Measurements from ENCODE around the gene USP35.

Gene USP35

DNA sequence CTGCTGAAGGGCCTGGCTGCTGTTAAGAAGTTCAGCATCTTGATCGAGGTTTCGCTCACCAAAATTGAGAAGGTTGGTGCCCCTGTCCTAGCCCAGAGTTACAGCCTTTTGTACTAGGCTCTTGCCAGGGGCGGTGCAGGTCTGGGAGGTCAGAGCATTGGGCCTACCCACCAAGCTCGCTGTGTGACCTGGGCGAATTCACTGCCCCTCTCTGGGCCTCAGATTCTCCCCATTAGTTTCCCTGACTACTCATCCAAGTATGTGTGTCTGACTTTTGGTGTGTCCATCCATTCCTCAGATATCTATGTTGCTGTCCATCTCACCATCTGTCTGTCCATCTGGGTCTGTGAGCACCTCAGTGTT is 10.9 kb downstream of the USP35 start:
- DNase-seq = no peak

DNA sequence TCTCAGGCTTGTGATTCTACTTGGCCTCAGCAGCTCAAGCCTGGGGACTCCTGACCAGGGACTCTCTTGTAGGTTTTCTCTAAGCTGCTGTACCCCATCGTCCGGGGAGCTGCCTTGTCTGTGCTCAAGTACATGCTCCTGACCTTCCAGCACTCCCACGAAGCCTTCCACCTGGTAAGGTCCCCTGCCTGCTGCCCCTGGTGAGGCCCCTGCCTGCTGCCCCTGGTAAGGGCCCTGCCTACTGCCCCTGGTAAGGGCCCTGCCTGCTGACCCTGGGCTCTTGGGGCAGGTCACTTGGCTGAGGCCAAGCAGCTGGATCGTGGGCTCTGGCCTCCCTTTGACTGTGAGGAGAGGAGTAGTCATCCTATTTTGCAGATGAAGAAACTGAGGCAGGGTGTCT is 11.3 kb downstream of the USP35 start:
- no peak for DNase-seq

DNA sequence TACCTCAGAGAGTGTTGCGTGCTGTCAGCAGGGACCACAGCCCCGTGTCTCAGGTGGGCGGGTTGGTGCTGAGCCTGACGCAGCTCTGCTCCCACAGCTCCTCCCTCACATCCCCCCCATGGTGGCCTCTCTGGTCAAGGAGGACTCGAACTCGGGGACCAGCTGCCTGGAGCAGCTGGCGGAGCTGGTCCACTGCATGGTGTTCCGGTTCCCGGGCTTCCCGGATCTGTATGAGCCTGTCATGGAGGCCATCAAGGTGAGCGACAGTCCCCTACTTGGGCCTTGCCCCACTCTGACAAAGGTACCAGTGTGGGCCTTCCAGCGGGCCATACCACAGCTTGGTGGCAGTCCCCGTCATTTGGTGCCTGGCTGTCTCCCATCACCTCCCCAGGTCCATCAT is 11.8 kb downstream of the USP35 start:
- DNase-seq = no peak

DNA sequence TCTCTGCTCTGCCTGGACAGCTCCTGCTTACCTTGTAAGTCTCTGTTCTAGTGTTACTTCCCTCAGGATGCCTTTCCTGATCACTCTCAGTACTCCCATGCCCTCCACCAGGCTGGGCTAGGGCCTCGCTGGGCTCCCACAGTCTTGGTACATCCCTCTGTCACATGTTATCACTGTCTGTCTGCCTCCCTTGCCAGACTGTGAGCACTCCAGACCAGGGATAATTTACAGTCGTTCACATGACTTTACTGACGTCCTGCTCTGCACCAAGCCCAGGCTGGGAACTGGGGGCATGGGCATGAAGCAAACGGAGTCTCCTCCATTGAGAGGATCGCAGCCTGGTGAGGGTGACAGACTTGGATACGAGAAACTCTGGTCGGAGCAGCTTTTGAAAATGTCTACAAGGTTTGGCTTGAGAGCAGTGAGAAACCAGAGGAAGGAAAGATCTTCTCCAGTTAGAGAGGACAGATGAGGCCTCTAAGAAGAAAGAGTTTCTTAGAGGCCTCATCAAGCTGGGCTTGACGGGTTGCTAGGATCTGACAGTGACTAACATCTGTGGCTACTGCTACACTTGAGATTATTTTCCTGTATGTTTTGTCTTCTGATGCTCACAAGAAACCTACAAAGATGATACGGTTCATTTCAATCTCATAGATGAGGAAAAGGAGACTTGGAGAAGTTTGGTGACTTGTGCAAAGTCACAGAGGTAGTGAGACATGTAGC is 12.5 kb downstream of the USP35 start:
- DNase-seq = no peak

DNA sequence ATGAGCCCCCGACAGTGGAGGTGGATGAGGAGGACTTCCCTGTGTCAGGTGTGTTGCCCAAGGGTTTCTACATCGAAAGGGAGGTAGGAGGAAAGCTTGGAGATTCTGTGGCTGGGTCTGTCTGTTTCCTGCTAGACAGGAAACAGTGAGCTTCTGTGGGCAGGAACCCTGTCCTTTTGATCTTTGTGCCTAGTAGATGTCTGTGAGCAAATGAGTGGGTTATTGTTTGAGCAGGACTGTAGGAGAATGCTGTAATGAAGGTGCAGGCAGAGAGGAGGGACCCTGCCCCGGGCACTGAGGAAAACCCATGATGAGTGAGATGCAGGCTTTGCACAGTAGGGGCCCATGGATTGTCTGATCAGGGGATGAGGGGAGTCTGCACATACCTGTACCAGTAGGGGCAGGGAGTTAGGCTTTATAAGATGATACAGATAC is 14.0 kb downstream of the USP35 start:
- DNase-seq = no peak

DNA sequence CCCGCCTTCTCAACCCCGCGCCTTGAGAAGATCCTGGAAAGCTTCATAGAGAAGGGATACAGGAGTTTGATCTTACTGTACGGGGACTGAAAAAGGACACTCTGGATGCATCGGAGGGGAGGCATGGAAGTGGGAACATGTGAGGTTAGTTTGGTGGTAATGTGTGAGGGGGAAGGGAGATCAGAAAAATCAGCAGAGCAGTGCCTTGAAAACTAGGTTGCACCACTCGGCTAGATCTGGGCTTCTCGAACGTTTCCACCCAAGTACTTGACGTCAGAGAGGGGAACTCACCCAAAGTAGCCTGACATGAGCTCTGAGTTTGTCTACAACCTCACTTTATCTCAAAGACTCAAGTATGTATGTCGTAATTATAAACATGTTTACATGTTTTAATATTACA is 14.5 kb downstream of the USP35 start:
- DNase-seq = no peak

DNA sequence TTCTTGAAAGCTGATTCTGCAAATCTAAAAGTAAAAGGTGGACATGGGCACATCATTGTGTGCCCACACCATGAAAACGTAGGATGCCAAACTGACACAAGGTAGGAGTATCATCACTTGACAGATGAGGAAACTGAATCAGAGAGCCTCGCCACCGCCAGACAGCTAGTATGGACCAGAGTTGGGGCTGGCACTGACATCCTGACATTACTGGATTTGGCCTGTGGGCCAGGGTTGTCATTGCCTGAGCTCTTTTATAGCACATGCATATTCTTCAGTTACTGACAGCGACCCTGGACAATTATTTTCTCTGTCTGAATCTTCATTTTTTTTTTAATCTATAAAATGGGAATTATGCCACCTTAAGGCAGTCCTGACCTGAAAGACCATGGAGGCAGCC is 16.5 kb downstream of the USP35 start:
- DNase-seq = no peak

DNA sequence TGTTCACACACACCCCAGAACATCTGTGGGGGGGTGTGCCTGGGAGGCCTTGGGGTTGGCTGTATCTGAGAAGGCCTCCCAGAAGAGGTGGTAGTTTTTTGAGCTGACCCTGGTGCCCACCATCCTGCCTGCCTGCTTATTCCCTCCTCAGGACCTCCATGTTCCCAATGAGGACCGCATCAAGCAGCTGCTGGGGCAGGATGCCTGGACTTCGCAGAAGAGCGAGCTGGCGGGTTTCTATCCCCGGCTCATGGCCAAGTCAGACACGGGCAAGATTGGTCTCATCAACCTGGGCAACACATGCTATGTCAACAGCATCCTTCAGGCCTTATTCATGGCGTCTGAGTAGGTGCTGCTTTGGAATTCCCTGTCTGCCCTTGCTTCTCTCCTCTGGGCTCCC is 17.0 kb downstream of the USP35 start:
- no peak for DNase-seq

DNA sequence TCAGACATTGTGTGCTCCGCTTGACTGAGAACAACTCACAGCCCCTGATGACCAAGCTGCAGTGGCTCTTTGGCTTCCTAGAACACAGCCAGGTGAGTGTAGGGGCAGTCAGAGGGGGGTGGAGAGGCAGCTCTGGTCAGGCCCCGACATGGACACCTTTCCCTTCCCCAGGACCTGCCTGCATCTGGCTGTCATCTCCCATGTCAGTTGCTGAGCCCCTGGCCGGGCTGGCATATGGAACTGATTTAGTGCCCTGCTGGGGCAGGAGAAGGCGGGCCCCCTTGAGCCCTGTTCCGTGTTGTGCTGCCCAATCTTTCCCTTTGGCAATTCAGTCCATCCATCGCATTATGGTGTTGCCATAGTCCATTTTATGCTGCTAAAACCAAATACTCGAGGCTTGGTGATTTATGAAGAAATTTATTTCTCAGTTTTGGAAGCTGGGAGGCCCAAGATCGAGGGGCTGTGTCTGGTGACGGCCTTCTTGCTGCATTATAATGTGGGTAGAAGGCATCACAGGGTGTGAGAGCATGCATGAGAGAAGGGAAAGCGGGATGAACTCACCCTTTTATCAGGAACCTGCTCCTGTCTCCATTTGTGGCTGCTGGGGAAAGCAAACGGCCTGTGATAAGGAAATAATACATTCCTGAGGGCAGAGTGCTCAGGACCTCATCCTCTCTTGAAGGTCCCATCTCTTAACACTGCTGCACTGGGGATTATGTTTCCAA is 19.0 kb downstream of the USP35 start:
- no peak for DNase-seq

DNA sequence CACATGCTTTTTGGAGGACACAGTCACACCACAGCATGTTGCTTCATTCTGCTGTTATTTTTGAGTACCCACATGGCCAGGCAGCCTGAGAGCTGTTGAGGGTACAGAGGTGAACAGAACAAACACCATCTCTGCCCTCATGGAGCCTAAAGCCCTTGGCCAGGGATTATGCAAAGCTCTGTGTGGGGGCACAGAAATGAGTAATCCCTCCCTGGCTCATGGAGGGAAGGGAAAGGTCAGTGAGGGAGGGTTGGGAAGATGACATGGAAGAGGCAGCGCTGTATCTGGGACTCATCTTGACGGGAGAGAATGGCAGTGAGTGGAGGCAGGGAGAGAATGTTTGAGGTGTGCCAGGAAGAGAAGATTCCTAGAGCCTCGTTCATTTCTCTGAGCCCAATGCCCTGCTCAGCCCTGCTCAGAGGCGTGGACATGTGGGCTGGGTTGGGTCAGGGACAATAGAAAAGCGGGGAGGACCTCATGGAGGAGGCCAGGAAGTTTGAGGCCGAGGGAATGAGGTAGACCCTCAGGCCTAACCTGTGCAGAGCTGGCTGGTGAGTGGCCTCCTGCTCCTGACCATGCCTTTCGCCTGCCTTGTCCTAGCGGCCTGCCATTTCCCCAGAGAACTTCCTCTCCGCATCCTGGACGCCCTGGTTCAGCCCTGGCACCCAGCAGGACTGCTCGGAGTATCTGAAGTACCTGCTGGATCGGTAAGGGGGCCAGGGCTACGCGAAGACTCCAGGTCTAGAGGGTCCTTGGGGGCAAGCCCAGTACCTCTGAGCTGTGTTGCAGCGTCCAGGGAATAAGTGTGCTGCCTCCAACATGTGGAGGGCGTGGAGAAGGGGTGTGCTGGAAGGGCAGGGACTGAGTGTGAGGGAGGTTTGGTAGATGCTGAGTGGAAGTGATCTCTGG is 19.8 kb downstream of the USP35 start:
- DNase-seq = no peak

DNA sequence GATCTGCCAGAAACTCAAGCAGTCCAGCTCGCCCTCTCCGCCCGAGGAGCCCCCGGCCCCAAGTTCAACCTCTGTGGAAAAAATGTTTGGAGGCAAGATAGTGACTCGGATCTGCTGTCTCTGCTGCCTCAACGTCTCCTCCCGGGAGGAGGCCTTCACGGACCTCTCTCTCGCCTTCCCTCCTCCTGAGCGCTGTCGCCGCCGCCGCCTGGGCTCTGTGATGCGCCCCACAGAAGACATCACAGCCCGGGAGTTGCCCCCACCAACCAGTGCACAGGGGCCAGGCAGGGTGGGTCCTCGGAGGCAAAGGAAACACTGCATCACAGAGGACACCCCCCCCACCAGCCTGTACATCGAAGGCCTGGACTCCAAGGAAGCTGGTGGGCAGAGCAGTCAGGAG is 20.8 kb downstream of the USP35 start:
- DNase-seq = no peak

DNA sequence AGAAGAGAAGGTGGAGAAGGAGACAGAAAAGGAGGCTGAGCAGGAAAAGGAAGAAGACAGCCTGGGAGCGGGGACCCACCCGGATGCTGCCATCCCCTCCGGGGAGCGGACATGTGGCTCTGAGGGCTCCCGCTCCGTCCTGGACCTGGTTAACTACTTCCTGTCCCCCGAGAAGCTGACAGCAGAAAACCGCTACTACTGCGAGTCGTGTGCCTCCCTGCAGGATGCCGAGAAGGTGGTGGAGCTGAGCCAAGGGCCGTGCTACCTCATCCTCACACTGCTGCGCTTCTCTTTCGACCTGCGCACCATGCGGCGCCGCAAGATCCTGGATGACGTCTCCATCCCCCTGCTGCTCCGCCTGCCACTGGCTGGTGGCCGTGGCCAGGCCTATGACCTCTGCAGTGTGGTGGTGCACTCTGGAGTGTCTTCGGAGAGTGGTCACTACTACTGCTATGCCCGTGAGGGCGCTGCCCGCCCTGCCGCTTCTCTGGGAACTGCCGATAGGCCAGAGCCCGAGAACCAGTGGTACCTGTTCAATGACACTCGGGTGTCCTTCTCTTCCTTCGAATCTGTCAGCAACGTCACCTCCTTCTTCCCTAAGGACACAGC is 21.4 kb downstream of the USP35 start:
- no peak for DNase-seq

DNA sequence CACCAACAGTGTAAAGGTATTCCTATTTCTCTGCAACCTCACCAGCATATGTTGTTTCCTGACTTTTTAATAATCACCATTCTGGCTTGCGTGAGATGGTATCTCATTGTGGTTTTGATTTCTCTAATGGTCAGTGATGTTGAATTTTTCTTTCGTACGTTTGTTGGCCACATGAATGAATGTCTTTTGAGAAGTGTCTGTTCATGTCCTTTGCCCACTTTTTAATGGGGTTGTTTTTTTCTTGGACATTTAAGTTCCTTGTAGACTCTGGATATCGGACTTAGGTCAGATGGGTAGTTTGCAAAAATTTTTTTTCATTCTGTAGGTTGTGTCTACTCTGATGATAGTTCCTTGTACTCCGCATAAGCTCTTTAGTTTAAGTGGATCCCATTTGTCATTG is 22.8 kb downstream of the USP35 start:
- no peak for DNase-seq

DNA sequence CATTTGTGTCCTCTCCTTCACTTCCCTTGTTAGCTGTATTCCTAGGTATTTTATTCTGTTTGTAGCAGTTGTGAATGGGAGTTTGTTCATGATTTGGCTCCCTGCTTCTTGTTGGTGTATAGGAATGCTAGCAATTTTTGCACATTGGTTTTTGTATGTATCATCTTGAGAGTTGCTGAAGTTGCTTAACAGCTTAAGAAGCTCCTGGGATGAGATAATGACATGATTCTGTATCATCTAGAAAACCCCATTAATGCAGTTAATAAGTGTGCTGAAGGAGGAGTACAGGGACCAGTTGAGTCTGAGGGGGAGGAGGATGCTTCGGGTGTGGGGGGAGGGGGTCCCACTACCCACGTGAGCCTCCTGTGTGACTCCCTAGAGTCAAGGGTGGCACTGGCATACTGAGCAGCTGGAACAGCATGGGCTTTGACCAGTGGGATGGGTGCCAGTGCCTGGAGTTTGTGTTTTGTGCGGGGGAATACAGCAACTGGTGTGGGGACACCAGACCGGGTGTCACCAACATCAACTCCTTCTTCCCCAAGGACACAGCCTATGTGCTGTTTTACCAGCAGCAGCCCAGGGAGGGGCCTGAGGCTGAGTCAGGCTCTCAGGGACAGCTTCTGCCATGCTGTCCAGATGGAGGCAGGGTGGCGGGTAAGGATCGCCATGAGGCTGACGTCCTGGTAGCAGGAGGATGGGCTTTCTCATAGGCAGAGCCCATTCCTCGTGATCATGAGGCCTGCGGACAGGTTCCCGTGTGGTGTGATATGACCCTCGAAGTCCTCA is 24.1 kb downstream of the USP35 start:
- no peak for DNase-seq

DNA sequence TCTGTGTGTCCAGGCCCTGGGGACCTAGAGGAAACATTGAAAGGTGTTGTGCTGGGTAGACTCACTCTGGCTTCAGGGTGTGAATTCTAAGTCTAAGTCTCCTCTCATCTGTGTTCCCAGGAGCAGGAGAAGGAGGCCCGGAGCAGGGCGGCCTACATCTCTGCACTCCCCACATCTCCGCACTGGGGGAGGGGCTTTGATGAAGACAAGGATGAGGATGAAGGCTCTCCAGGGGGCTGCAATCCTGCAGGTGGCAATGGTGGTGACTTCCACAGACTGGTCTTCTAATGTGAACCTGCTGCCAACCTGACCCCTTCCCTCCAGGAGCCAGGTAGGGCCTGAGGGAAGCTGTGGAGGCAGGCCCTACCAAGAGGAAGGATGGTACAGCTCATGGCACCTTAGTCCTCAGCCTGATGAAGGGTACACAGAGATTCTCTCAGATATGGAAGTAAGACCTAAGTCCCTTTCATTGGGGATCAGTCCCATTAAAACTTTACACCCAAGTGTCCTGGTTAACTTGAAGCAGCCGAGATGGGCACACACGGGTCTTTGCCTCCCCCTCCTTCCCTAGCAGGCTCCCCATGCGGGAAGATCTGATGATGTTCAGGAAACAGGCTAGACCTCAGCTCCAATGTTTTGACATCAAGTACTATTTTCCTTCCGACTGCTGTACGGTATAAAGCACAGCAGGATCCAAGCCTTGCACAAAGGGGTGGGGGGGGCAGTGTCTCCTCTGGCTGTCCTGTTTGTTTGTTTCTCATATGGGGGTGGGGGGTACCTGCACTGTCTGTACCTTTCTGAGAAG is 25.0 kb downstream of the USP35 start:
- no peak for DNase-seq

DNA sequence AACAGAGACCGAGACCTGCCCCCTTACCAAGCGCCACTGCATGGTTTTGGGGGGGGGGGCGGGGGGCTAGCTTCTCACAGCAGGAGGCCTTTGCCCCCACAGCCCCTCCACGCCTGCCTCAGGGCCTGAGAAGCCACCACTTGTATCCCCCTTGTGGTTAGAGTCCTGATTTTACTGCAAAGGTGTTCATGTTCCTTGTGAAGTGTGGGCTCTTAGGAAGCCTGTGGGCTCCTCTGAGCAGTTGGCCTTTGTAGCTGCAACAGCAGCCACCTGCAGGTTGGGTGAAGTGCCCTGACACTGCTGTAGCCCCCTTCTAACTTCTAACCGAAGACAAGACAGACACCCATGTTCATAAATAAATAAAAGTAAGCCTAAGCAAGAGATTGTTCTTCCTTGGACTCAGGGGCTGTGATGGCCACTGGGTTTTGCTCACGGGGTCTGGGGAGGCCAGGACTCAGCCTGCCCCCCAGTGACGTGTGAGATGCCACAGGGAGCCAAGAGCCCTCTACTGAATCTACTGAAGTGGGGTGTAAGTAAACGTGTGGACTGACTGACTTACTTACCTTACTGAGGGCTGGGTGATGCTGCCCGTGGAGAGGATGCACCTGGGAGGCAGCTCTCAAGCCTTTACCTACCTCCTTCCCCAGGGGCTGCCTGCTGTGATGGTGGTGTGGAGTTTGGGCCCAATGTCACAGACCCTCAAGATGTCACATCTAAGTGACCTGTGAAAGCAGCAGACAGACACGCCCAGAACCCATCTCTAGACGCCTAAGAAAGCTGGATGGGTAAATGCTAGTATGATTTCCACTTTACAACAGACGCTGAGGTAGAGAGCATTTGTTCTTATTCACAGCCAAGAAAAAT is 25.8 kb downstream of the USP35 start:
- no peak for DNase-seq

DNA sequence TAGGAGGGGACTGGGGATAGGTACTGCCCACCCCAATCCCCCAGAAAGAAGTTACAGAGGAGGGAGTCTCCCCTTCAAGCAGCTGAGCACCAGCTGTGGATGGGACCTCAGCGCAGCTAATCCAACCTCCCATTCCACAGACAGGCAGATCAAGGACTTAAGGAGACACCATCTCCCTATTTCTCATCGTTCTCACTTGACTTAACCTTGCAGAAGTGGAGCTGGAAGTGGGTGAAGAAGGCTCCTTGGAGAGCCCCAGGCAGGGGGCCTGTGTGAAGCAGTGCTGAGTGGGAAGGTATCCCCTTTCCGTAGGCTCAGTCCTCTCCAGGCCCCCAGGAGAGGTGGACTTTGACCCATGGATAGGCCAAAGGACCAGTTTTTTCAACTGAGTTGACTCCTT is 27.3 kb downstream of the USP35 start:
- DNase-seq = no peak

DNA sequence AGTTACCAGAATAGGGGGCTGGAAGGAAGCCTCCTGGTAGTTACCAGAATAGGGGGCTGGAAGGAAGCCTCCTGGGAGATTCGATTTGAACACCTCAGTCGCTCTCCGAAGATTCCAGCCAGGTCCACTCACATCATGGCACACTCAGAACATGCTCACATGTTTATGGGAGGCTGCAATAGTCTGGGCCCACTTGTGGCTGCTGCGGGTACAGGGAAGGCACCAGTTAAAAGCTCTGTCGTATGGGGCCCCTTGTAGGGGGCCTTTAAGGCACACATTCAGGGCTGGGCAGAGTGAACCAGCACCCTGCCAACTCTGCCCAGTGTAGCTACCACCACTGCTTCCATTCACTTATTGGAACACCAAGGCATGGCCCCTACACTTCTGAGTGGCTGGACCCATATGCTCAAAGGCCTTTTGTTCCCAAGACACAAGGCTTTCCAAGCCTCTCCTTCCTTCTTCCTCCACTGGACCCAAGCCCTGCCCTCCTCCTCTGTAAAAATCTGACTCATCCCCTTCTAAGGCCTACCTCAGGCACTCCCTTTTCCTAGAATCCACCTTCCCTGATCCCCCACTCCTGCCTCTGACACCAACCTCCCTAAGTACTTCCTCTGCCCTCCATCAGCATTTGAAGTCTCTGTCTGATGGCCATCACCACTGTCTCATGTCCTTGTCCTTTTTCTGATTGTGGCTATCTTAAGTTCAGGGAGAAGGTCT is 28.0 kb downstream of the USP35 start:
- DNase-seq = no peak

DNA sequence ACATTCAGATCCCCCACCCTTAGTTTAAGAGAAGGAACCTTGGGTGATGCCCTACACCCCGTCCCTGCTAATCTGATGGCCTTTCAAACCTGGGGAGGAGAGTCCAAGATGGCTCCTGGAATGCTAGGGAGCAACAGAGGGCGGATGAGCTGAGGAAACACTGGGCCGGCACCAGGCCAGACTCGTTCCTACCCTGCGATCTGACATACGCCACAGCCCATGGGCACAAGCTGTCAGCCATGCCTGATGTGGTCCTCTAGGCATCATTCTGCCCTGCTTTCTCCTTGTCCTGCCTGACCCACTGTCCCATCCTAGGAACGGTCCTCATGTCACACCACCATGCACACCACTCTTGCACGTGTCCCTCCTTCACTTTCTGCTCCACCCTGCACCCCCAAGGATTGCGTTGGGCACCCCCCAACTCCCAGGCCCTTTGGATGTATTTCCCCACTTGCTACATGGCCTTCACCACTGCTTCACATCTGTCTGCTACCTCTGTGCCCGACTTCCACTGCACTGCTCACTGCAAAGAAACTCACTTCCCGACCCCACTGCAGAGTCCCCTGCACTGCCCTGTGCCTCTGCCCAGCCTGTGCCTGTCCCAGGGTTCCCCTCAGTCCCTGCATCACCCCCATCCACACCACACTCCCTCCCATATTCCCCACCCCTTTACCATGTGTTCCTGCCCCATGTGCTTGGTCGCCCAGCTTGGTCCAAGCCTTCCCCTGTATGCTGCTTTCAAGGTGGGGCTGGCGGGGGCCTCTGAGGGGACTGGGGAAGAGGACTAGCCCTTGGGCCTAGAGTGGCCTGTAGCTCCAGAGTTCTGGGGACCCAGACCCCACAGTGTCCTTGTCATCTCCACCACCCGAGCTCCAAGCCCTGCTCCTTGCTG is 29.2 kb downstream of the USP35 start:
- no peak for DNase-seq

All from NCI-H146 (cell line).